Endometrium (tissue), 2 donors: ENCODE measurements around the gene EPHX1.
"Not testable (repeated sequence)": the region's sequence is repeated elsewhere in the genome, so short reads cannot be mapped to it uniquely, and the experiment has no call there.

ENCODE experiments used
- FAIRE-seq: peaks from 2 replicates; lab custom pipeline; 2012; peaks lifted over from hg19 to GRCh38; lab: Jason Lieb, UNC
- donor health status: control.
- donor health status: control.

Gene EPHX1

DNA sequence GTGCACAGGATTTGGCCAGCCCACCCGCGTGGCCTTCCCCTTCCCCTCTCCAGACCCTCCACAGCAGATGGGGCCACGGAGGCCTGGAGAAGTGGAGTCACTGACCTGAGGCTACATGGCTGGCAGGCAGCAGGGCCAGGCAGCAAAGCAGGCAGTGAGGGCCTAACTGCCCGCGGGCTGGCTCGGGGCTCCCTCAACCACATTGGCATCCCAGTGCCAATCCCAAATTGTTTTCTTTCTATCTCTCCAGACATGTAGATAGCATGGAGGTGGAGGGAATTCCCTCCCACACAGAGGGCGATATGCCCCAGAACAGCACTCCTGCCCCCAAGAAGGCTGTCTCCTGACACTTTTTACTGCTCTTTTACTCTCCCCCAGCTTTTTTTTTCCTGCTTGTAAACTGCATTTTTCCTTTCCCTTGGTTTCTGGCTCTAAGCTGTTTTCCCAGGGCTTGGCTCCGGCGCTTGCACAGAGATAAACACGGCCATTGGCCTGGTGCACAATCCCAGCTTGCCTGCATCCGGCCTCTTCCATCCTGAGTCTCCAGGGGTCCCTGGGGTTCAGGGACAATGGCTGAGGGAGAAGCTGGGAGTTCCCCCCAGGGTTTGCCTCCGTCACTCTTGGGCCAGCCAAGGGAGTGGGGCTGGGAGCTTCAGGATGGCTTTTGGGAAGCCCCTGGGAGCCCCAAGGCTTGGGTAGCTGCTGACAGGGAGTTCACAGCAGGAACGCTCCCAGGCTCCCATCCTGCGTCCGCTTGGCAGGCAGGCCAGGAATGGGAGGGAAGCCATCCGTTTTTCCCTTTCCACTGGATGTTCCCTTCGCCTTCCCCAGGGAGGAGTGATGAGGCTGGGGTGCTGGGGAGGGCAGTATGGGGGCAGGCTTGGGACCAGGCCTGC, 7.0 kb downstream of the EPHX1 start:
- no peak for FAIRE-seq

DNA sequence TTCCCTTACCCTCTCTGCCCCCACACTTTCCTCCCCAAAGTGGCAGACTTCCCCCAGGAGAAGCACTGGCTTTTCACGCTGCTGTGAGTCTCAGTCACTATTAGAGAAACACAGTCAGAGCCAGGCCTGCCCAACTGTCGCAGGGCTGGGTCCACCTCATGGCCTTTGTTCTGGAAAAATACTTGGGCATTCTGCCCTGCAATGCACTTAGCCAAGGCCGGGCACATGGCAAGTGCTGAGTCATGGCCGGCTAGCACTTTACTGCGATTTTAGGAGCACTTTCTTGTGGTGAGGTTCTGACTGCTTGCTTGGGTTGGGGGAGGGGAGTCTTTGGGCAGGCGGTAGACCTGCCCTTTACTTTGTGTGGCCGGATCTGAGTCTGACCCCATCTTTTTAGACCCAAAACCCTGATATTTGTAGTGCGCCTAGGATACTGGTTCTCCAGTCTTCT, 7.7 kb downstream of the EPHX1 start:
- no peak for FAIRE-seq

DNA sequence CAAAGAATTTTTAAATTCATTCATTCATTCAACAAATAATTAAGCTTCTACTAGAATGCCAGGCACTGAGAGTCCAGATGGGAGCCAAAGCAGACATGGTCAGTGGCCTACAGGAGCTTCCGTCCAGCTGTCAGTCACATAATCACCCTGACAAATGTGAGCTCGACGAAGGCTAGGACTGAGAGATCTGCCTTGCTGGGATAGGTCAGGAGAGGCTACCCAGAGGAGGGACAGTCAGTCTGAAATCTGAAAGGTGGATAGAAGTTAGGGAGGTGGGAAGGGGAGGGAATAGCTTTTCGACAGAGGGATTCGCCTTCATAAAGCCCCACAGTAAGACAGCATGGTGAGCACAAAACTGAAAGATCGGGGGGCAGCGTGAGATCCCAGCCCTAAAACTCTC, 8.3 kb downstream of the EPHX1 start:
- FAIRE-seq: no peak

DNA sequence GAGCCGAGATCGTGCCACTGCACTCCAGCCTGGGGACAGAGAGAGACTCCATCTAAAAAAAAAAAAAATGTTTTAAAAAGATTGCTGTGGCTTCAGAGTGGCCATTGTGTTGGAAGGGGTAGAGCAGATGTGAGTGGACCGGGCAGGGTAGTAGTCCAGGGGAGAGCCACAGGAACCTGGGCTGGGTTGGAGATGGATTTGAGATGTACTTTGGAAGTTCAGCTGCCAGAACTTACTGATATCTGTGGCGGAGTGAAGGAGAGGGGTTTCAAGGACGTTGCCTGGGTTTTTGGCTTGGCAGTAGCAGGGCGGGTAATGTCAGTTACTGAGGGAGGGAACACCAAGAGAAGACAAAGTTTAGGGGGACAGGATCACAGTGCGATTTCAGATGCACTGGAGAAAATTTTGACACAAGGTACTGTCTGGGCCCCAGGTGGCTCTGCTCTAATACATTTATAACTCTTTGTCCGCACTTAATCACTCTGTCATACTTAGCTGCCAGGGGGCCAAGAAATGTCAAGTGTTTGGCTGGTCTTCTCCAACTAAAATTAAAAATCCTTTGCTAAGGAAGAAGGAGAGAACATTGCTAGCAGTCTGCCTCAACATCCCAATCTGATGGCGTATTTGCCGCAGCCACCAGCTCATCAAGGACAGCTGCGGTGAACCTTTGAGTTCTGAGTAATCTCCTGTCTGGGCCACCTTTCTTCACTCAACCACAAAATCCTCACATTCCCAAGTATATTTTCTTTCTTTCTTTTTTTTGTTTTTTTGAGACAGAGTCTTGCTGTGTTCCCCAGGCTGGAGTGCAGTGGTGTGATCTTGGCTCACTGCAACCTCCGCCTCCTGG, 9.6 kb downstream of the EPHX1 start:
- FAIRE-seq: no peak

DNA sequence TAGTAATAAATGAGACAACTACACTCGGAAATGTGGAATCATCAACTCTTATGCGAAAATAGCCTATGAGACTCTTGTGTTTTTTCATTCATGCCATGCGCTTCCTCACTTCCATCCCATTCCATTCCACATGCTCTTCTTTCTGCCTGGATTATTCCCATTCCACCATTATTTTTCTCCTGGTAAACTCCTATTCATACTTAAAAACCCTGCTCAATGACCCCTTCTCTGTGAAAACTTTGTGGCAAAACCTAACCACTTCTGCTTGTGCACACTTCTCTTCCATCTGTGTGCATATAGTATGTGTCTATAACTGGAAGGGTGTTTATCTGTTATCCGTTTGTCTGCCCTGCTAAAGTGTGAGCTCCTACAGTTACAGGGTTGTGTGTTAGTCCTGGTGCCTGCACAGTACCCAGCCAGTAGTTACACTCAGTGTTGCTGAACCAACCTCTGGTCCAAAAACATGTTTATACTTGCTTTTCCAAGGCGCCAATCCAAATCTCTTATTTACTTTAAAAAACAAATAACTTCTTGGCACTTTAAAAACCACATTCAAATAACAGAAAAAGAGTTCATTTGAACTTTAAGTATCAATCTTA, 10.7 kb downstream of the EPHX1 start:
- FAIRE-seq: no peak

DNA sequence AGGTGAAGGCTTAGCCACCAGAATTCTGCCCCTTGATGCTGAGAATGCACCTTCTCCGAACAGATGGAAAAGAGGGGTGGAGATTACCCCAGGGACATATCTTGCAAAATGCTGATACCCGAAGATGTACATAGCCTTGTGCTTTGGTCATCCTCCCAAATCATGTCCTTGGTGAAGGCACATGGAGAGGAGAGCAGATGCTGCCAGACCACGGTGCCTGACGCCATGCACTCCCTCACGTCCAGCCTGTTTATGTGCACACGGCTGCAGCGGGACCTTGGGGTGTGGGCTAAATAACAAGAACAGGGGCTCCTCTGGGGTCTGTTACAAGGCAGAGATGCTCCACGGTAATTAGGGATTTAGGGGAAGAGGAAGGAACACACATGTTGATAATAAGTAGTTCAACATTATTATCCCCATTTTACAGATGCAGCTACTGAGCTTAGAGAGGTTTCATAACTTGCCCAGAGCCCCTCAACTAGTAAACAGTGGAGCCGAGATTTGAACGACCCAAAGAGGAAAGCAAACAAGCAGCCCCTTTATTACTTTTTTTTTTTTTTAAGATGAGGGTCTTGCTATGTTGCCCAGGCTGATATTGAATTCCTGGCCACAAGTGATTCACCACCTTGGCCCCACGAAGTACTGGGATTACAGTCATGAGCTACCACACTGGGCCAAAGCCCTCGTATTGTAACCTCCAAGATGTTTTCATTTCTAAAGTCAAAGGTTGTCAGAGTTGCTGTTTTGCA, 12.9 kb downstream of the EPHX1 start:
- no peak for FAIRE-seq

DNA sequence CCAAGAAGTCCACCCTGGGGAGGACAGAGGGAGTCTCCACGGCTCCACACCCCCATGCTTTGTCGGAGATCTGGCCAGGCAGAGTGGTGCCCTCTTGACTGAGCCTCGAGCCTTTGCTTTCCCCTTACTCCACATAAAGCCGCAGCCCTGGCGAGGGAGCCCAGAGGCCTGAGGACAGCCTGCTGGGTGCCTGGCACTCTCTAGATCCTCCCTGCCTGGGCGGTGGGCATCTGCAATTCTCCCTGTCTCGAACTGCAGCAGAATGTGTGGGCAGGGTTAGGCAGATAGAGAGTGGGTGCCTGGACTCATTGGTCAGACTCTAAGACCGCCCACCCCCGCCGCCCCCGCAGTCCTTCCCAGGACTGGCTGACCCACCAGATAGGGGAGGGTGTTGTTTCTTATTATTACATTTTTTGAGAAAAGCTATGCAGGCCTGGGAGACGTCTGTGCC, 13.9 kb downstream of the EPHX1 start:
- FAIRE-seq: no peak

DNA sequence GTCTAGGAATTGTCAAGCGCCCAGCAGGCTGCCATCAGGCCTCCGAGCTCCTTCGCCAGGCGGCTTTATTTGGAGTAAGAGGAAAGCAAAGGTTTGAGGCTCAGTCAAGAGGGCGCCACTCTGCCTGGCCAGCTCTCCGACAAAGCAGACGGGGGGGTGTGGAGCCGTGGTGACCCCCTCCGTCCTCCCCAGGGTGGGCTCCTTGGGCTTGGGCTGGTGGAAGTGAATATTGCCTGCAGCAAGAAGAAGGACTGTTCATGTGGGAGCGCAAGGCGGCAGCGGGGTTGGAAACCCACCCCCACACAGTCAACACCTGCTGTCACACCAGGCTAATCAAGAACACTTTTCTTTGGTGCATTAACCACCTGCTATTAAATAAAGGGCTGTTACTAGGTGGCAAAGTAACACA, 14.6 kb downstream of the EPHX1 start:
- FAIRE-seq: no peak

DNA sequence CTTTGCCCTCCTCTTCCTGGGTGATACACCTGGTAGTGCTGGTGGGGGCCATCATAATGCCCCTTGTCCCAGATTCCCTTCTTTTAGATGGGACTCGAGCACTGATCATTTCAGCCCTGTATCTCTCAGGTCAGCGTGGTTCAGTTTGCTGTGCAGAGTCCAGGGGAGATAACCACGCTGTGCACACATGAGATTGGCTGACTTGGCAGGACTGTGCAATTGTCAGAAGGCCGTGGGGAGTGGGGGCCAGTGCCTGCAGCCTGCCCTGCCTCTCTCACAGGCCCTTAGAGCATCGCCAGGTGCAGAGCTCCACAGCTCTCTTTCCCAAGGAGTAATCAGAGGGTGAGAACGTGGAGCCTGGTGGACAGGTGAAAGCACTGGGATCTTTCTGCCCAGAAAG, 15.2 kb downstream of the EPHX1 start:
- FAIRE-seq: no peak

DNA sequence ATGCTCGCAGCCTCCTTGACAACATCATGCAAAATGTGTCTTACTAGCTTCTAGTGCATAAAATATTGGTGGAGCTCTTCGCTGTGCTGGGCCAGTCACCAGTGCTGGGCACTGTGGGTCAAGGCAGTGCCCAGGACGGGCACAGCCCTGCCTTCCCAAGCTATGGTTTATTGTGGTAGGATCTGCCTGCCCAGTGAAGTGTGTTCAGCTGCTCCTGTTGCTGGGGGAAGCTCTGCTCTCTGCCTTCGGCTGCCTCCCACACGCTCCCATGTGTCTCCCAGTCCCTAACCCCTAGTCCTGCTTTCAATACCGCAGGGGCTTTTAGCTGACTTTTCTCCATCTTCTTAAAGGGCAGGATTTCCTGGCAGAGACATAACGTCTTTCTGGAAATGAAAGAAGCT, 15.7 kb downstream of the EPHX1 start:
- FAIRE-seq: no peak

DNA sequence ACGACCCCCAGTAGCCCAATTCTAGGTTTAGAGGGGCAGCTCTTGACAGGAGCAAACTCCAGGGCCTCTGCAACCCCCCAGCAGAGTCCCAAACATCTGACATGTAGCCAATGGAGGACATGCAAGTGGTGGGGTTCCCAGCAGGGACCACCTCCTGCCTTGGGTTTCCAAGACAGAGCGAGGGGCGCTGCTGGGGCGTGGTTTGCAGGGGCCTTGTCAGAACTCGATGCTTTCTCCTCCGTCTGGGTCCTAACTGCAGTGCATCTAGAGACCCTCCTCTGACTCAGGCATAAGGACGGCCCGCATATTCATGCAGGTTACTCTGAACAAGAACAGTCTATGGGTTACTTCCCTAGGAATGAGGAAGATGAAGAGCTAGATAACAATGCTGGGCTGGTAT, 17.2 kb downstream of the EPHX1 start:
- no peak for FAIRE-seq

DNA sequence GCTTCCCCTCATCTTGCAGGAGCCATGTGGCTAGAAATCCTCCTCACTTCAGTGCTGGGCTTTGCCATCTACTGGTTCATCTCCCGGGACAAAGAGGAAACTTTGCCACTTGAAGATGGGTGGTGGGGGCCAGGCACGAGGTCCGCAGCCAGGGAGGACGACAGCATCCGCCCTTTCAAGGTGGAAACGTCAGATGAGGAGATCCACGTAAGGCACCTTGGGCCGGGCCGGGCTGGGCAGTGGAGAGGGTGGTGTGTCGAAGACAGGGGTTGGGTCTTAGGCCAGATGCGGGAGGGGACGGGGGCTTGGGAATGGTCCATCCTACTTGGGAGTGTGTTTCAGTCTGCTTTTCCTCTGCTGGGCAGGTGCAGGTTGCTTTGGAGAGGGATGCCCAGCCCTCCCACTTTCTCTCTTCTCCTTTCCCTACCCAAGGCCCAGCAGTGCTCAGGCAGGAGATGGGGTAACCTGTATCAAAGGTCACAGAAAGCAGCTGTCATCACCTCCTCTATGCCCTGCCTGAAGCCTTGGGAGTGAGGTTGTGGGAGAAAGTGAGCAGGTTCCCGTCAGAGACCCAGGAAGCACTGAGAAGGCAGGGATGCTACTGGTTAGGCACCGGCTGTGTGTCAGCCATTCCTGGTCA, 18.9 kb downstream of the EPHX1 start:
- no peak for FAIRE-seq

DNA sequence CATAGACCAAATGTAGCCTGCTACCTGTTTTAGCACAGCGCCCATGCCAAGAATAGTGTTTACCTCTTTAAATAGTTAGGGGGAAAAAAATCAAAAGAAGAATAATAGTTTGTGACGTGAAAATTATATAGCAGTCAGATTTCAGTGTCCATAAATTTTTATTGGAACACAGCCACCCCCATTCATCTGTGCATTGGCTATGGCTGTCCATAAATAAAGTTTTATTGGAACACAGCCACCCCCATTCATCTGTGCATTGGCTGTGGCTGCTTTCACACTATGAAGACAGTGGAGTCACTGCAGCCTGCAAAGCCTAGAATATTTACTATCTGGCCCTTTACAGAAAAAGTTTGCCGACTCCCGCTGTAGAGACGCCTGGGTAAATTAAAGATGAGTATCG, 20.9 kb downstream of the EPHX1 start:
- FAIRE-seq: no peak

DNA sequence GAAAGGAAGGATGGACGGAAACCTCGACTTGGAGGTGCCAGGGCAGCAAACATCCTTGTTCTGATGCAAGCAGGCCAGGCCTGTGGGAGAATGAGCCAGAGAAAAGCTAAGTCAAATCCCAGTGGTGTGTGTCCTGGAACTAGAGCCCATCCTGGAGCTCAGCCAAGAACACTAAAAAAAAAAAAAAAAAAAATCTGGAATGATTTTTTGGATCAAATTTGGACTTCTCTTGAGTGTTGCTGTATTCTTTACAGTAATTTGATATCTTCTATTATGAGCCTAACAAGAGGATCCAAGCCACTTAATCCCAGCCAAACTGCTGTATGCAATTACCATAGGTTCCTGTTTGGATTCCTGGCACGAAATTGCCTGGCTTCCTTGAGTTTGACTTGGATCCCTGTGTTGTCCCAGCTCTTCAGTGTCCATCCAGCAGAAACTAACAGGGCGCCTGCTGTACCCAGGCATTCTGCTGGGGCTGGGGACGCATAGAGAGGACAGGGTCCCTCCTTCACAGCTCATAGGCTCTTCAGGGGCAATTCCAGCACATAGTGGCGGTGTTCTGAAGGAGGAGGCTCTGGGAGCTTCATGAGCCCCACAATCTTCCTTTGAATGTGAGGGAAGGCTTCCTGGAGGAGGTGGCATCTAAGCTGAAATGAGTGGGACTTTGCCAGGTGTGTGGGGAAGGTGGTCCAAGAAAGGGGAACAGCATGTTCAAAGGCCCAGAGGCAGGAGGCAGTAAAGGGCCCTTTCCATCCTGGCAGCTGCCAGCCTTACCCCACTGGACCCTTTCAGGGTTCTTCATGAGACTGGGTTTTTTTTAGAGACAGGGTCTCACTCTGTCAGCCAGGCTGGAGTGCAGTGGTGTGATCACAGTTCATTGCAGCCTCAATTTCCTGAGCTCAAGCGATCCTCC, 24.7 kb downstream of the EPHX1 start:
- peak; percentile 37 for FAIRE-seq

DNA sequence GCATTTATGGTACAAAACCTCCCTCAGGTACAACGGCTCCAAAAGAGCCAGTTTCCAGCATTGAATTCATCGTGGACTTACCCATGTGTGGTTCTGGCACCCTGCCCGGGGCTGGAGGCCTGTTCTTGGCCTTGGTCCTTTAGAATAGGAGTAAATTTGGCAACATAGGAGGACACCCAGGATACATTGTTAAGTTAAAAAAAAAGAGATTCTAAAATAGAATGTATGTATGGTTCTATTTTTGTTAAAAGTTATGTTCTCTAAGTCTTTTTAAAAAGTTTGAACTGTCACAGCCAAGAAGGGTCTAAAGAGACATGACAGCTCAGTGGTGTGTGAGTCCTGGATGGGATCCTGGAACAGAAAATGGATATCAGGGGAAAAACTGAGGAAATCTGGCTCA, 25.9 kb downstream of the EPHX1 start:
- FAIRE-seq: no peak

DNA sequence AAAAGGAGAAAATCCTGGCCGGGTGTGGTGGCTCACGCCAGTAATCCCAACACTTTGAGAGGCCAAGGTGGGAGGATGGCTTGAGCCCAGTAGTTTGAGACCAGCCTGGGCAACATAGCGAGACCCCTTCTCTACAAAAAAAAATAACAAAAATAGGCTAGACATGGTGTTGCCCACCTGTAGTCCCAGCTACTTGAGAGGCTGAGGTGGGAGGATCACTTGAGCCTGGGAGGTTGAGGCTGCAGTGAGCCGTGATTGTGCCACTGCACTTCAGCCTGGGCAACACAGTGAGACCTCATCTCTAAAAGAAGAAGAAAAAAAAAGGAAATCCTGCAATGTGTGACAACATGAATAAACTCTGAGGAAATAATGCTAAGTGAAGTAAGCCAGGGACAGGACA, 26.4 kb downstream of the EPHX1 start:
- FAIRE-seq: not testable (repeated sequence)

DNA sequence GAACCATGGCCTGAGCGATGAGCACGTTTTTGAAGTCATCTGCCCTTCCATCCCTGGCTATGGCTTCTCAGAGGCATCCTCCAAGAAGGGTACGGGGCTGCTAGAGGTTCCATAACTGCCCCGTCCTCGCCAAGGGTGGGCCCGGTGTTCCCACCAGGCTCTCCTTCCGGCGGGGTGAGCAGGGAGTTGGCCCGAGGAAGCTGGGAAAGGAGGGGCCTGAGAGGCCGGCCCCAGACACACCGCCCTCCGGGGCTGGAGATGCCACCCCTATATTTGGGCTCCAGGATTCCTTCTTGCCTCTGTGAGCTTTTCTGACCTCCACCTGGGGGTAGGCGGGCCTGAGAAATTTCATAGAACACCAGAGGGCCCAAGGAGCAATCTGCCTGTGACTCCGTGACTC, 28.9 kb downstream of the EPHX1 start:
- no peak for FAIRE-seq

DNA sequence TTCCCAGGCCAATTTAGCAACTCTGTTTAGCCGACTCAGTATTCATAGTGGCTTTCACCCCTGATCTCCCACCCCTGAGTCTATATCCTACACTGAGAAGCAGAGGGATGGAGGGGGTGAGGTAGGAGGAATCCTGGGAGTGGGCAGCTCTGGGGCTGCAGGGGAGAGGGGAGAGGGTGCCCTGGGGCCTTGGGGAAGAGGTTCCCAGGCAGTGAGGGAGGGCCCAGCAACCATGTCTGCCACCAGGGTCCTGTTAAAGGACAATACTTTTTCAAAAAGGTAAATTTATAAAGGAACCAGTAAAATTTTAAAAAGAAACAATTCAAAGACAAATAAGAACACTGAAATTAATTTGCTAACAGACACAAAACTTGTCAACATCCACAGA, 30.3 kb downstream of the EPHX1 start:
- no peak for FAIRE-seq

DNA sequence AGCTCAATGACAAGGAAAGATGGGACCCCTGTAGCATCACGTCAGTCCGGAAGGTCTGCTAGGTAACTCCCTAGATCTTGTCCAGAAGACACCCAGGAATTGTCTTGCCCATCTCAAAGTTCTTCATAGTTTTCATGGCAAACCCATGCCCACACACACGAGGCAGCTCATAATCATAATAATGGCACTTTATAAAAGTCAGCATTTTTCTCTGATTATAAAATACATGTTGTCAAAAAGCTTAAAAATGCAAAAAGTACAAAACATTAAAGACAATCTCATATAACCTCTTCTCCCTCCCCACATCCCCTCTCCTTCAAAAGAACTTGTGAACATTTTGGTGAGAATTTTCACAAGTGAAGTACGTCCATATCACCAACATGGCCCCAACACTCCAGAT, 30.8 kb downstream of the EPHX1 start:
- FAIRE-seq: no peak

DNA sequence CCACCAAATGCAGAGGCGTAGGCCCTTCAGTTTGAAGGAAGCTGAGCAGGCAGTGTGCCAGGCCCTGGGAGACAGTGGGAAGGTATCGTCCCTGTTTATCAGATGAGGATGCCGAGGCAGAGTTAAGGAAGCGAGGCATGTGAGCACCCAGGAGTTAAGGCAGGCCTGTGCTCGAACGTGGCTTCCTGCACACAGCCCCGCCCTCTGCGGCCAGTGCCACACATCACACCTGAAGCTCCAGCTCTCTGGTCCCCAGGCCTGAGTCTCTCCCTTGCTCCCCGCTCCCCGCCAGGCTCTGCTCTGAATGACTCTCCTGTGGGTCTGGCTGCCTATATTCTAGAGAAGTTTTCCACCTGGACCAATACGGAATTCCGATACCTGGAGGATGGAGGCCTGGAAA, 32.1 kb downstream of the EPHX1 start:
- no peak for FAIRE-seq
